ENCODE measurements around the gene PNRC2.

The PNRC2 gene

DNA sequence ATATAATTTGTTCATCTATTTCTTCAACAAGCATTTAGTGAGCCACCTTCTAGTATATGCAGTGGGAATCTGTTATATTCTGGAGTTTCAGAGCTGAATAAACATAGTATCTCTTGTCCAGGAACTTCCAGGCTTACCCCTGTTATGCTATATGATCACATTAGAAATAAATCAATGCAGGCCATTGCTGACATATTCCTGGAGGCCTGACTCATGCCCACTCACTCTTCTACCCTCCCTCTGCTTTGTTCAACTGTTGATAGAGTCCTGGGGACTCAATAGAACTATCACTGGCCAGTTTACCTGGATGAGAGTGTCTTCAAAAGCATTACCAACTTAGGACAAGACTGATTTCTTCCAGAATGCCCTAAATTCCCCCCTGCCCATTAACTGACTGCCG lies 49.8 kb downstream of the PNRC2 start:
- TF ChIP-seq POLR2AphosphoS5 (IDR thresholded peaks at IDR 0.05; ENCODE audit: low read depth, low read length) (no peak), SIN3A (IDR thresholded peaks at IDR 0.05; ENCODE audit: borderline replicate concordance, insufficient read depth, low read length) (no peak)
- TF ChIP-seq, protein P1, sequence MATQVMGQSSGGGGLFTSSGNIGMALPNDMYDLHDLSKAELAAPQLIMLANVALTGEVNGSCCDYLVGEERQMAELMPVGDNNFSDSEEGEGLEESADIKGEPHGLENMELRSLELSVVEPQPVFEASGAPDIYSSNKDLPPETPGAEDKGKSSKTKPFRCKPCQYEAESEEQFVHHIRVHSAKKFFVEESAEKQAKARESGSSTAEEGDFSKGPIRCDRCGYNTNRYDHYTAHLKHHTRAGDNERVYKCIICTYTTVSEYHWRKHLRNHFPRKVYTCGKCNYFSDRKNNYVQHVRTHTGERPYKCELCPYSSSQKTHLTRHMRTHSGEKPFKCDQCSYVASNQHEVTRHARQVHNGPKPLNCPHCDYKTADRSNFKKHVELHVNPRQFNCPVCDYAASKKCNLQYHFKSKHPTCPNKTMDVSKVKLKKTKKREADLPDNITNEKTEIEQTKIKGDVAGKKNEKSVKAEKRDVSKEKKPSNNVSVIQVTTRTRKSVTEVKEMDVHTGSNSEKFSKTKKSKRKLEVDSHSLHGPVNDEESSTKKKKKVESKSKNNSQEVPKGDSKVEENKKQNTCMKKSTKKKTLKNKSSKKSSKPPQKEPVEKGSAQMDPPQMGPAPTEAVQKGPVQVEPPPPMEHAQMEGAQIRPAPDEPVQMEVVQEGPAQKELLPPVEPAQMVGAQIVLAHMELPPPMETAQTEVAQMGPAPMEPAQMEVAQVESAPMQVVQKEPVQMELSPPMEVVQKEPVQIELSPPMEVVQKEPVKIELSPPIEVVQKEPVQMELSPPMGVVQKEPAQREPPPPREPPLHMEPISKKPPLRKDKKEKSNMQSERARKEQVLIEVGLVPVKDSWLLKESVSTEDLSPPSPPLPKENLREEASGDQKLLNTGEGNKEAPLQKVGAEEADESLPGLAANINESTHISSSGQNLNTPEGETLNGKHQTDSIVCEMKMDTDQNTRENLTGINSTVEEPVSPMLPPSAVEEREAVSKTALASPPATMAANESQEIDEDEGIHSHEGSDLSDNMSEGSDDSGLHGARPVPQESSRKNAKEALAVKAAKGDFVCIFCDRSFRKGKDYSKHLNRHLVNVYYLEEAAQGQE (IDR thresholded peaks at IDR 0.05; ENCODE audit: insufficient read depth in 1 of 2, low read depth in 2 of 2, low read length in 2 of 2), result no peak

DNA sequence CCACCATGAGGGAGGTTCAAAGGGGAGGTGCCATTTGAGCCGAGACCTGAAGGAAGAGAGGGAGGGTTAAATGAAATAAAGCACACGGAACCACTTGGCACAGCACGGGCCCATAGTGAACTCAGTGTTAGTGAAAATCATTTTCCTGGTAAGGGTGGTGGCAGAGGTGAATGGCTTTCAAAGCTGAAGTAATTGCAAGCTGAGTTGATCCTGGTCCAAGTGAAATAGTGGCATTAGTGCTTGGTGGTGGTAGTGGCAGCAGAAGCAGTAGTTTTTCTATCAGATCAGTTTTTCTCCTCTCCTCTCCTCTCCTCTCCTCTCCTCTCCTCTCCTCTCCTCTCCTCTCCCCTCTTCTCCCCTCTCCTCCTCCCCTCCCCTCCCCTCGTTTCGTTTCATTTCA lies 51.0 kb downstream of the PNRC2 start:
- TF ChIP-seq TAF1 (IDR thresholded peaks at IDR 0.05; ENCODE audit: borderline replicate concordance, insufficient read depth, low read length), result no peak
- TF ChIP-seq FOXP2 (optimal IDR thresholded peaks at IDR 0.05; ENCODE audit: borderline replicate concordance, extremely low read depth, extremely low read length, insufficient read depth), result no peak
- TF ChIP-seq, protein P1 (IDR thresholded peaks at IDR 0.05; ENCODE audit: insufficient read depth in 1 of 2, low read depth in 2 of 2, low read length in 2 of 2), result no peak
- no peak for TF ChIP-seq SIN3A (IDR thresholded peaks at IDR 0.05; ENCODE audit: borderline replicate concordance, insufficient read depth, low read length)
- no peak for TF ChIP-seq POLR2AphosphoS5 (IDR thresholded peaks at IDR 0.05; ENCODE audit: low read depth, low read length)

Data from PFSK-1 (cell line).